Parathyroid adenoma (tissue), 2 donors: ENCODE data around the gene KIF25.
"Not testable (repeated sequence)": the region's sequence is repeated elsewhere in the genome, so short reads cannot be mapped to it uniquely, and the experiment has no call there.

Experiments used
- H2AFZ ChIP-seq: fragments of 300-600 bp; sonication (generic); one replicate; pipeline ENCODE4 v1.7.0; 2017; ENCODE audit warnings: antibody characterized with exemption, mild to moderate bottlenecking
- H3K27ac ChIP-seq: fragments of 300-600 bp; sonication (generic); one replicate; pipeline ENCODE4 v1.7.0; 2017
- H3K27me3 ChIP-seq: fragments of 300-600 bp; sonication (generic); one replicate; pipeline ENCODE4 v1.7.0; 2017; ENCODE audit warnings: low read length; ENCODE audit not compliant: control insufficient read depth, insufficient read depth
- H3K36me3 ChIP-seq: fragments of 300-600 bp; sonication (generic); one replicate; pipeline ENCODE4 v1.7.0; 2017; ENCODE audit warnings: low read length; ENCODE audit not compliant: control insufficient read depth, insufficient read depth
- H3K4me1 ChIP-seq: fragments of 300-600 bp; sonication (generic); one replicate; pipeline ENCODE4 v1.7.0; 2017; ENCODE audit warnings: control low read depth
- H3K4me2 ChIP-seq: fragments of 300-600 bp; sonication (generic); one replicate; pipeline ENCODE4 v1.7.0; 2017; ENCODE audit warnings: low read length
- H3K4me3 ChIP-seq: fragments of 300-600 bp; sonication (generic); one replicate; pipeline ENCODE4 v1.7.0; 2017; ENCODE audit warnings: low read depth, low read length
- H3K79me2 ChIP-seq: fragments of 300-600 bp; sonication (generic); one replicate; pipeline ENCODE4 v1.7.0; 2017; ENCODE audit warnings: control low read depth
- H3K9ac ChIP-seq: fragments of 300-600 bp; sonication (generic); one replicate; pipeline ENCODE4 v1.7.0; 2017; ENCODE audit warnings: mild to moderate bottlenecking
- H3K9me3 ChIP-seq: fragments of 300-600 bp; sonication (generic); one replicate; pipeline ENCODE4 v1.7.0; 2017; ENCODE audit warnings: low read length; ENCODE audit not compliant: control insufficient read depth
- TF ChIP-seq, protein P1 (sequence below): fragments of 300-600 bp; sonication (generic); IDR thresholded peaks from one replicate; pipeline ENCODE4 v1.7.0; 2017; ENCODE audit warnings: antibody characterized with exemption, mild to moderate bottlenecking
- donor health status: primary hyperparathyroidism.

Gene KIF25

DNA sequence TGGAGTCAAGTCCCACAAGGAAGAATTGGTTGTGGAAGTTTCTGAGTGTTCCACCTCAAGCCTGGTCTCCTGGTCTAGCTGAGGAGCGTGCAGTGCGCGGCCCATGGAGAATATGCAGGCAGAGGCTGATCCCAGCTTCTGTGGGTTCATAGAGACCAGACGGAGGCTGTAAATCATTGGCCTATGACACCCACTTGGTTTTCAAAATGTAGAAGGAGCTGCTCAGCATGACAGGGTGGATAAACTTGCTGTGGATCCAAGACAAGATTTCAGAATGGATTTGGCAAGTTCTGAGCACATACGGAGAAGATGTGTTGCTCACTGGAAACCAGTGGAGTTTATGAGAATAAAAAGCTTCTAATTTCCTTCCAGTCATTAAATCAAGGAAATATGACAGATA lies 744 bp downstream of the KIF25 start:
- H3K4me3 ChIP-seq, result no peak overlapping the region
- no peak overlapping the region for H3K27ac ChIP-seq
- H3K4me2 ChIP-seq, result no peak overlapping the region
- TF ChIP-seq, protein P1, sequence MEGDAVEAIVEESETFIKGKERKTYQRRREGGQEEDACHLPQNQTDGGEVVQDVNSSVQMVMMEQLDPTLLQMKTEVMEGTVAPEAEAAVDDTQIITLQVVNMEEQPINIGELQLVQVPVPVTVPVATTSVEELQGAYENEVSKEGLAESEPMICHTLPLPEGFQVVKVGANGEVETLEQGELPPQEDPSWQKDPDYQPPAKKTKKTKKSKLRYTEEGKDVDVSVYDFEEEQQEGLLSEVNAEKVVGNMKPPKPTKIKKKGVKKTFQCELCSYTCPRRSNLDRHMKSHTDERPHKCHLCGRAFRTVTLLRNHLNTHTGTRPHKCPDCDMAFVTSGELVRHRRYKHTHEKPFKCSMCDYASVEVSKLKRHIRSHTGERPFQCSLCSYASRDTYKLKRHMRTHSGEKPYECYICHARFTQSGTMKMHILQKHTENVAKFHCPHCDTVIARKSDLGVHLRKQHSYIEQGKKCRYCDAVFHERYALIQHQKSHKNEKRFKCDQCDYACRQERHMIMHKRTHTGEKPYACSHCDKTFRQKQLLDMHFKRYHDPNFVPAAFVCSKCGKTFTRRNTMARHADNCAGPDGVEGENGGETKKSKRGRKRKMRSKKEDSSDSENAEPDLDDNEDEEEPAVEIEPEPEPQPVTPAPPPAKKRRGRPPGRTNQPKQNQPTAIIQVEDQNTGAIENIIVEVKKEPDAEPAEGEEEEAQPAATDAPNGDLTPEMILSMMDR, result no peak
- H3K27me3 ChIP-seq, result no peaks in the 10 kb centered on the region
- H3K36me3 ChIP-seq, result no peaks in the 10 kb centered on the region
- no peak overlapping the region for H3K9ac ChIP-seq
- no peaks in the 10 kb centered on the region for H3K9me3 ChIP-seq
- no peaks in the 10 kb centered on the region for H3K79me2 ChIP-seq
- H3K4me1 ChIP-seq, result no peaks in the 10 kb centered on the region
- no peak overlapping the region for H2AFZ ChIP-seq

DNA sequence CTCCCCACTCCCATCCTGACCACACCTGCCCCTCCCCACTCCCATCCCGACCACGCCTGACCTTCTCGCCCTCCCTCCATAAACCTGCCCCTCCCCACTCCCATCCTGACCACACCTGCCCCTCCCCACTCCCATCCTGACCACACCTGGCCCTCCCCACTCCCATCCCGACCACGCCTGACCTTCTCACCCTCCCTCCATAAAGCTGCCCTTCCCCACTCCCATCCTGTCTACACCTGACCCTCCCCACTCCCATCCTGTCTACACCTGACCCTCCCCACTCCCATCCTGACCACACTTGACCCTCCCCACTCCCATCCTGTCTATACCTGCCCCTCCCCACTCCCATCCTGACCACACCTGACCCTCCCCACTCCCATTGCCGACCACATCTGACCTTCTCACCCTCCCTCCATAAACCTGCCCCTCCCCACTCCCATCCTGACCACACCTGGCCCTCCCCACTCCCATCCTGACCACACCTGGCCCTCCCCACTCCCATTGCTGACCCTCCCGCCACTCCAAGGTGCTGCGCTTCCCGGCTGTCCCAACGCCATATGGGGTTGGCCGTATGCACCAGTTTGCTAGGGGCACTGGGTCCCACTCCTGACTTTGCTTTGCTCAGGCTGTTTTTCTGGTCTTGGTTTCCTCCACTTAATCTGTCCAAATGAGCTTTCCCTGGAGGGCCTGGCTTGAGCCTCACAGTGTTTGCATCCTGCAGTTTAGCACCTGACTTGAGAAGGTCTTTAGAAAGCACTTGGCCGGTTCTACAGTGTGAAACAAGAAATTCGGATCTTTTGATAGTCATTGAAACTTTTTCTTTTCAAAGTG lies 2.9 kb downstream of the KIF25 start:
- H3K9me3 ChIP-seq, result no peaks in the 10 kb centered on the region
- no peaks in the 10 kb centered on the region for H3K36me3 ChIP-seq
- H3K4me1 ChIP-seq, result no peaks in the 10 kb centered on the region
- no peak overlapping the region for H3K9ac ChIP-seq
- H3K4me3 ChIP-seq, result no peak overlapping the region
- H3K27me3 ChIP-seq, result no peaks in the 10 kb centered on the region
- no peak overlapping the region for H3K27ac ChIP-seq
- H3K79me2 ChIP-seq, result no peaks in the 10 kb centered on the region
- no peak overlapping the region for H2AFZ ChIP-seq
- TF ChIP-seq, protein P1, result no peak
- no peak overlapping the region for H3K4me2 ChIP-seq

DNA sequence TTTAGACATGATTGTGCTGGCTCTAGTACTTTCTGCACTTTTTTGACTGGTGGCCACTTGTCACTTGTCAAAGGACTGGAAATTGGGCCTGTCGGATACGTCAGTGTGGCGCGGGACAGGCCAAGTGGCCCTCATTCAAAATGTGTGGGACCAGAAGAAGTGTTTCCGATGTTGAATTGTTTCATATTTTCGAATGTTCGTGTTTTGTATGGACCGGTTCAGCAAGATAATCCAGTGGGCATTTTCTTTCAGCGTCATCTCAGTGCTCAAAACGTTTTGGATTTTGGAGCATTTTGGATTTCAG lies 3.5 kb downstream of the KIF25 start:
- no peaks in the 10 kb centered on the region for H3K27me3 ChIP-seq
- no peaks in the 10 kb centered on the region for H3K9me3 ChIP-seq
- H3K27ac ChIP-seq, result no peak overlapping the region
- H3K79me2 ChIP-seq, result no peaks in the 10 kb centered on the region
- H3K4me2 ChIP-seq, result no peak overlapping the region
- H3K36me3 ChIP-seq, result no peaks in the 10 kb centered on the region
- H3K4me1 ChIP-seq, result no peaks in the 10 kb centered on the region
- TF ChIP-seq, protein P1, result no peak
- no peak overlapping the region for H3K4me3 ChIP-seq
- no peak overlapping the region for H3K9ac ChIP-seq
- H2AFZ ChIP-seq, result no peak overlapping the region

GRCh38 chr6:168001514-168001913 lies 4.0 kb downstream of the KIF25 start:
- H3K4me3 ChIP-seq, H3K4me2 ChIP-seq, H2AFZ ChIP-seq, H3K36me3 ChIP-seq, H3K79me2 ChIP-seq, H3K9me3 ChIP-seq, H3K27ac ChIP-seq, H3K9ac ChIP-seq, H3K4me1 ChIP-seq, H3K27me3 ChIP-seq: not testable (repeated sequence)

DNA sequence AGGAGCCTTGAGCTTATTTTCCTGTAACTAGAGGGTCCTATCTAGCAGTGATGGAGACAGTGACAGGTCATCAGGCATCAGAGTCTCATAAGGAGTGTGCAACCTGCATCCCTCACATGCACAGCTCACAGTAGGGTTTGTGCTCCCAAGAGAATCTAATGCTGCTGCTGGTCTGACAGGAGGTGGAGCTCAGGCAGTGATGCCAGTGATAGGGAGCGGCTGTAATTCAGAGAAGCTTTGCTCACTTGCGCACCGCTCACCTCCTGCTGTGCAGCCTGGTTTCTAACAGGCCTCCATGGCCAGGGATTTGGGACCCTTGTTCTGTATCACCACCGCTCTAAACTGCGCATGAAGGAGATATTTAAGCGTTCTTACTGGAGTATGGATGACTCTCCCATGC lies 5.3 kb downstream of the KIF25 start:
- no peak overlapping the region for H2AFZ ChIP-seq
- TF ChIP-seq, protein P1, result no peak
- H3K79me2 ChIP-seq, result no peaks in the 10 kb centered on the region
- no peak overlapping the region for H3K9ac ChIP-seq
- no peak overlapping the region for H3K4me2 ChIP-seq
- H3K36me3 ChIP-seq, result no peaks in the 10 kb centered on the region
- H3K9me3 ChIP-seq, result no peaks in the 10 kb centered on the region
- H3K4me1 ChIP-seq, result no peaks in the 10 kb centered on the region
- H3K4me3 ChIP-seq, result no peak overlapping the region
- no peak overlapping the region for H3K27ac ChIP-seq
- H3K27me3 ChIP-seq, result no peaks in the 10 kb centered on the region
